ENCODE results near the gene NLRP14.

GRCh38 chr11:6992026-6992425, 28.3 kb upstream of the NLRP14 start:
- no peak for TF ChIP-seq CTCF (IDR thresholded peaks at IDR 0.05; ENCODE audit: borderline replicate concordance, extremely low read depth, low read length, poor library complexity, severe bottlenecking)
- no peak for TF ChIP-seq EZH2 (IDR thresholded peaks at IDR 0.05; ENCODE audit: borderline replicate concordance, low read depth, low read length, severe bottlenecking)

Data from DND-41 (cell line).